GM18519 (cell line): ENCODE results near the gene ZNF485.

Experiments
- ATAC-seq: cut with Tn5 transposase; IDR thresholded peaks from one replicate; pipeline ENCODE4 v1.9.1; 2021; ENCODE audit warnings: mild to moderate bottlenecking, moderate library complexity; ENCODE audit not compliant: unreplicated experiment, low FRiP score

Gene ZNF485

DNA sequence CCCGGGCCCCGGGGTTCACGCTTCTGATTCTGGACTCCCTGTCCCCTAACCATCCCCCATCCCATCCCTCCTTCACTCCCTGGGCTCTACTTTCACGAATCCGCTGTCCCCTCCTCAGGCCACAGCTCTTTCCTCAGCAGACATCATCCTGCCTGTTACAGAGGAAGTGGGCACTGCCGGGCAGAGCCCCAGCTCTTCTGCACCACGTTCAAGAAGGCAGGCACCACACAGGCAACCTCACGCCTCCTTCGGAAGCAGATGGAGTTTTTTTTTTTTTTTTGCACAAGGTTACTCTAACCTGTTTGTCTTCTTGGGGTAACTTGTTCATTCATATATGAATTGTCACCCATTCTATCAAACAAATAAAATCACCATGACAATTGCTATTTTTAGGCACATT is 60.3 kb downstream of the ZNF485 start:
- no peak for ATAC-seq

- ATAC-seq, result no peak
Measured at GRCh38 chr10:43667317-43667731, 61.1 kb downstream of the ZNF485 start.
